Nephron progenitor cell (in vitro differentiated cells): ENCODE data around the gene STAT5B.
"Not testable (repeated sequence)": the region's sequence is repeated elsewhere in the genome, so short reads cannot be mapped to it uniquely, and the experiment has no call there.

Experiments
- DNase-seq: peaks from one replicate; pipeline ENCODE4 v3.0.0; 2021
- H3K27ac Mint-ChIP-seq: 2 replicates; pipeline ENCODE4 v1.8.0; 2021; ENCODE audit warnings: mild to moderate bottlenecking, moderate library complexity, mixed read lengths
- H3K27me3 Mint-ChIP-seq: 2 replicates; pipeline ENCODE4 v1.8.0; 2021; ENCODE audit warnings: mild to moderate bottlenecking, low read depth, mixed read lengths; ENCODE audit not compliant: poor library complexity
- H3K36me3 Mint-ChIP-seq: 2 replicates; pipeline ENCODE4 v1.8.0; 2021; ENCODE audit warnings: low read depth, mixed read lengths
- H3K4me1 Mint-ChIP-seq: 2 replicates; pipeline ENCODE4 v1.8.0; 2021; ENCODE audit warnings: mixed read lengths
- H3K4me3 Mint-ChIP-seq: 2 replicates; pipeline ENCODE4 v1.8.0; 2021; ENCODE audit warnings: mild to moderate bottlenecking, moderate library complexity, mixed read lengths
- H3K9me3 Mint-ChIP-seq: 2 replicates; pipeline ENCODE4 v1.8.0; 2021; ENCODE audit warnings: mild to moderate bottlenecking, moderate library complexity, mixed read lengths
- TF ChIP-seq, protein P1 (sequence below): fragments of 200-600 bp; sonication (generic); IDR thresholded peaks from 2 replicates; pipeline ENCODE4 v1.5.0; 2021; ENCODE audit warnings: antibody characterized with exemption

The STAT5B gene

GRCh38 chr17:42270170-42270535 is 6.0 kb downstream of the STAT5B start:
- TF ChIP-seq, protein P1, sequence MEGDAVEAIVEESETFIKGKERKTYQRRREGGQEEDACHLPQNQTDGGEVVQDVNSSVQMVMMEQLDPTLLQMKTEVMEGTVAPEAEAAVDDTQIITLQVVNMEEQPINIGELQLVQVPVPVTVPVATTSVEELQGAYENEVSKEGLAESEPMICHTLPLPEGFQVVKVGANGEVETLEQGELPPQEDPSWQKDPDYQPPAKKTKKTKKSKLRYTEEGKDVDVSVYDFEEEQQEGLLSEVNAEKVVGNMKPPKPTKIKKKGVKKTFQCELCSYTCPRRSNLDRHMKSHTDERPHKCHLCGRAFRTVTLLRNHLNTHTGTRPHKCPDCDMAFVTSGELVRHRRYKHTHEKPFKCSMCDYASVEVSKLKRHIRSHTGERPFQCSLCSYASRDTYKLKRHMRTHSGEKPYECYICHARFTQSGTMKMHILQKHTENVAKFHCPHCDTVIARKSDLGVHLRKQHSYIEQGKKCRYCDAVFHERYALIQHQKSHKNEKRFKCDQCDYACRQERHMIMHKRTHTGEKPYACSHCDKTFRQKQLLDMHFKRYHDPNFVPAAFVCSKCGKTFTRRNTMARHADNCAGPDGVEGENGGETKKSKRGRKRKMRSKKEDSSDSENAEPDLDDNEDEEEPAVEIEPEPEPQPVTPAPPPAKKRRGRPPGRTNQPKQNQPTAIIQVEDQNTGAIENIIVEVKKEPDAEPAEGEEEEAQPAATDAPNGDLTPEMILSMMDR = no peak
- DNase-seq = no peak
- Mint-ChIP-seq H3K27me3 (peaks cover 7% of the 10 kb centered on the region), H3K9me3 (peaks cover 6% of the 10 kb centered on the region), H3K4me3 (no peak overlapping the region), H3K36me3 (peaks cover 6% of the 10 kb centered on the region), H3K27ac (no peak overlapping the region), H3K4me1 (peaks cover 45% of the 10 kb centered on the region)

- H3K27me3 Mint-ChIP-seq = peaks cover 7% of the 10 kb centered on the region
- H3K4me3 Mint-ChIP-seq = no peak overlapping the region
- peaks cover 27% of the 10 kb centered on the region for H3K4me1 Mint-ChIP-seq
- H3K9me3 Mint-ChIP-seq = peaks cover 9% of the 10 kb centered on the region
- no peak overlapping the region for H3K27ac Mint-ChIP-seq
- peaks cover 8% of the 10 kb centered on the region for H3K36me3 Mint-ChIP-seq
- DNase-seq = no peak
- TF ChIP-seq, protein P1 = no peak
Measured at GRCh38 chr17:42268236-42268635, 8.0 kb downstream of the STAT5B start.

DNA sequence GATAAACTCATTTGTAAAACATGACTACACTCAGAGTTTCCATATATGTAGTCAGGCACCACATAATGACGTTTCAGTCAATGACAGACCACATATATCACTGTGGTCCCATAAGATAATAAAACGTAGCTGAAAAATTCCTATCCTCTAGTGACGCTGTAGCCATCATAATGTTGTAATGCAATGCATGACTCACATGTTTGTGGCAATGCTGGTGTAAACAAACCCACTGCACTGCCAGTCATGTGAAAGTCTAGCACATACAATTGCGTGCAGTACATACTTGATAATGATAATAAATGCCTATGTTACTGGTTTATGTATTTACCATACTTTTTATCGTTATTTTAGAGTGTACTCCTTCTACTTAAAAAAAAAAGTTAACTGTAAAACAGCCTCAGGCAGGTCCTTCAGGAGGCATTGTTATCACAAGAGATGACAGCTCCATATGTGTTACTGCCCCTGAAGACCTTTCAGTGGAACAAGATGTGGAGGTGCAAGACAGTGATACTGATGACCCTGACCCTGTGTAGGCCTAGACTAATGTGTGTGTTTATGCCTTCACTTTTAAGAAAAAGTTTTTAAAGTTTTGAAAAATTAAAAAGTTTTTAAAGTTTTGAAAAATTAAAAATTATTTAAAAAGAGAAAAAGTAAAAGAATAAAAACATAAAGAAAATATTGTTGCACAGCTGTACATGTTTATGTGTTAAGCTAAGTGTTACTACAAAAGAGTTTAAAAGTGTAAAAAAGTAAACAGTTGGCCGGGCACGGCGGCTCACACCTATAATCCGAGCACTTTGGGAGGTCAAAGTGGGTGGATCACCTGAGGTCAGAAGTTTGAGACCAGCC is 9.0 kb downstream of the STAT5B start:
- no peak for DNase-seq
- H3K9me3 Mint-ChIP-seq = peaks cover 9% of the 10 kb centered on the region
- H3K36me3 Mint-ChIP-seq = peaks cover 8% of the 10 kb centered on the region
- H3K27me3 Mint-ChIP-seq = peaks cover 7% of the 10 kb centered on the region
- H3K4me1 Mint-ChIP-seq = peaks cover 17% of the 10 kb centered on the region
- TF ChIP-seq, protein P1 = no peak
- no peak overlapping the region for H3K4me3 Mint-ChIP-seq
- H3K27ac Mint-ChIP-seq = no peak overlapping the region

DNA sequence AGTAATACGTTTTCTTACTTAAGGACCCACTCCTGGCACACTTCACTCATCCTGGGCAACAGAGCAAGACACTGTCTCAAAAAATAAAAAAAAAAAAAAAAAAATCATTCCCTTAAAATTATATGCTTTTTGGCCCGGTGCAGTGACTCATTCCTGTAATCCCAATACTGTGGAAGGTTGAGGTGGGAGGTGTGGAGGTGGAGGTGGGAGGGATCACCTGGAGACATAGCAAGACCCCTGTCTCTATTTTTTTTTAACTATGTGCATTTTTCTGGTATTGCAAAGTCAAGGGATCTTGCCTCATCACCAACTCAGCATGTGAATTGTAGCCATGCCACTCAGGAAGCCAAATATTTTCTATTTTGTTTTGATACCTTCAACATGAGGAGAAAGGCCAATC is 9.7 kb downstream of the STAT5B start:
- H3K4me3 Mint-ChIP-seq = no peak overlapping the region
- peaks cover 11% of the 10 kb centered on the region for H3K4me1 Mint-ChIP-seq
- DNase-seq = no peak
- H3K27me3 Mint-ChIP-seq = peaks cover 7% of the 10 kb centered on the region
- TF ChIP-seq, protein P1 = no peak
- no peak overlapping the region for H3K27ac Mint-ChIP-seq
- peaks cover 9% of the 10 kb centered on the region for H3K9me3 Mint-ChIP-seq
- H3K36me3 Mint-ChIP-seq = peaks cover 8% of the 10 kb centered on the region

- not testable (repeated sequence) for H3K4me3 Mint-ChIP-seq, H3K9me3 Mint-ChIP-seq, H3K27ac Mint-ChIP-seq, H3K36me3 Mint-ChIP-seq, H3K27me3 Mint-ChIP-seq, H3K4me1 Mint-ChIP-seq, DNase-seq
Measured at GRCh38 chr17:42264366-42264765, 11.8 kb downstream of the STAT5B start.

DNA sequence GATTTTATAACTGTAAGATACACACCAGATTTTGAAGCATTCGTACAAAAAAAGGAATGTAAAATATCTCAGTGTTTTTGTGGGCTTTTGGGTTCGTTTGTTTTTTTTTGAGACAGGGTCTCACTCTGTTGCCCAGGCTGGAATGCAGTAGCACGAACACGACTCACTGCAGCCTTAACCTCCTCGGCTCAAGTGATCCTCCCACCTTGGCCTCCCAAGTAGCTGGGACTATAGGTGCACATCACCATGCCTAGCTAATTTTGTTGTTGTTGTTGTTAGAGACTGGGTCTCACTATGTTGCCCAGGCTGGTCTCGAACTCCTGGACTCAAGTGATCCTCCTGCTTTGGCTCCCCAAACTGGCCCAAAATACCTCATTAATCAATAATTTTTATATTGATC is 15.9 kb downstream of the STAT5B start:
- Mint-ChIP-seq H3K9me3 (peaks cover 4% of the 10 kb centered on the region), H3K27ac (no peak overlapping the region), H3K4me1 (no peaks in the 10 kb centered on the region), H3K36me3 (peaks cover 3% of the 10 kb centered on the region), H3K27me3 (no peaks in the 10 kb centered on the region), H3K4me3 (no peak overlapping the region)
- TF ChIP-seq, protein P1 = no peak
- no peak for DNase-seq
